Parathyroid adenoma (tissue), 2 donors: ENCODE measurements around the gene CIDEB.
A peak's percentile ranks its signal among the peaks of the same experiment; 100 is the strongest.
"Not testable (repeated sequence)": the region's sequence is repeated elsewhere in the genome, so short reads cannot be mapped to it uniquely, and the experiment has no call there.

Experiments
- H2AFZ ChIP-seq: fragments of 300-600 bp; sonication (generic); one replicate; pipeline ENCODE4 v1.7.0; 2017; ENCODE audit warnings: antibody characterized with exemption, mild to moderate bottlenecking
- H3K27ac ChIP-seq: fragments of 300-600 bp; sonication (generic); one replicate; pipeline ENCODE4 v1.7.0; 2017
- H3K27me3 ChIP-seq: fragments of 300-600 bp; sonication (generic); one replicate; pipeline ENCODE4 v1.7.0; 2017; ENCODE audit warnings: low read length; ENCODE audit not compliant: control insufficient read depth, insufficient read depth
- H3K36me3 ChIP-seq: fragments of 300-600 bp; sonication (generic); one replicate; pipeline ENCODE4 v1.7.0; 2017; ENCODE audit warnings: low read length; ENCODE audit not compliant: control insufficient read depth, insufficient read depth
- H3K4me1 ChIP-seq: fragments of 300-600 bp; sonication (generic); one replicate; pipeline ENCODE4 v1.7.0; 2017; ENCODE audit warnings: control low read depth
- H3K4me2 ChIP-seq: fragments of 300-600 bp; sonication (generic); one replicate; pipeline ENCODE4 v1.7.0; 2017; ENCODE audit warnings: low read length
- H3K4me3 ChIP-seq: fragments of 300-600 bp; sonication (generic); one replicate; pipeline ENCODE4 v1.7.0; 2017; ENCODE audit warnings: low read depth, low read length
- H3K79me2 ChIP-seq: fragments of 300-600 bp; sonication (generic); one replicate; pipeline ENCODE4 v1.7.0; 2017; ENCODE audit warnings: control low read depth
- H3K9ac ChIP-seq: fragments of 300-600 bp; sonication (generic); one replicate; pipeline ENCODE4 v1.7.0; 2017; ENCODE audit warnings: mild to moderate bottlenecking
- H3K9me3 ChIP-seq: fragments of 300-600 bp; sonication (generic); one replicate; pipeline ENCODE4 v1.7.0; 2017; ENCODE audit warnings: low read length; ENCODE audit not compliant: control insufficient read depth
- TF ChIP-seq, protein P1 (sequence below): fragments of 300-600 bp; sonication (generic); IDR thresholded peaks from one replicate; pipeline ENCODE4 v1.7.0; 2017; ENCODE audit warnings: antibody characterized with exemption, mild to moderate bottlenecking
- donor health status: primary hyperparathyroidism.

Gene CIDEB

DNA sequence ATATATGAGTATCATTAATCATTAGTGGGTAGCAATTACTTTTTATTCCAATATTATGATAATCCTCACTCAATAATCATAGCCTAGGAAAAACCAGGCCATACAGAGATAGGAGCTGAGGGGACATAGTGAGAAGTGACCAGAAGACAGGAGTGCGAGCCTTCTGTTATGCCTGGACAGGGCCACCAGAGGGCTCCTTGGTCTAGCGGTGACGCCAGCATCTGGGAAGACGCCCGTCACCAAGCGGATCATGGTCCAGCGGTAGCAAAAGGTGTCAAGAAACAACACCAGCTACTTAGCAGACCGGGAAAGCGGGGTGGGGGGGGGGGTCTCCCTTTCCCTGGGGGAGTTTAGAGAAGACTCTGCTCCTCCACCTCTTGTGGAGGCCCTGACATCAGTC, 20.1 kb upstream of the CIDEB start:
- H3K4me1 ChIP-seq, H3K79me2 ChIP-seq, H2AFZ ChIP-seq, H3K9ac ChIP-seq, H3K4me2 ChIP-seq, H3K27me3 ChIP-seq, H3K27ac ChIP-seq, H3K36me3 ChIP-seq, H3K4me3 ChIP-seq, H3K9me3 ChIP-seq: not testable (repeated sequence)
- TF ChIP-seq, protein P1, sequence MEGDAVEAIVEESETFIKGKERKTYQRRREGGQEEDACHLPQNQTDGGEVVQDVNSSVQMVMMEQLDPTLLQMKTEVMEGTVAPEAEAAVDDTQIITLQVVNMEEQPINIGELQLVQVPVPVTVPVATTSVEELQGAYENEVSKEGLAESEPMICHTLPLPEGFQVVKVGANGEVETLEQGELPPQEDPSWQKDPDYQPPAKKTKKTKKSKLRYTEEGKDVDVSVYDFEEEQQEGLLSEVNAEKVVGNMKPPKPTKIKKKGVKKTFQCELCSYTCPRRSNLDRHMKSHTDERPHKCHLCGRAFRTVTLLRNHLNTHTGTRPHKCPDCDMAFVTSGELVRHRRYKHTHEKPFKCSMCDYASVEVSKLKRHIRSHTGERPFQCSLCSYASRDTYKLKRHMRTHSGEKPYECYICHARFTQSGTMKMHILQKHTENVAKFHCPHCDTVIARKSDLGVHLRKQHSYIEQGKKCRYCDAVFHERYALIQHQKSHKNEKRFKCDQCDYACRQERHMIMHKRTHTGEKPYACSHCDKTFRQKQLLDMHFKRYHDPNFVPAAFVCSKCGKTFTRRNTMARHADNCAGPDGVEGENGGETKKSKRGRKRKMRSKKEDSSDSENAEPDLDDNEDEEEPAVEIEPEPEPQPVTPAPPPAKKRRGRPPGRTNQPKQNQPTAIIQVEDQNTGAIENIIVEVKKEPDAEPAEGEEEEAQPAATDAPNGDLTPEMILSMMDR = peak; percentile 64

- no peaks in the 10 kb centered on the region for H3K27me3 ChIP-seq
- no peak overlapping the region for H3K9ac ChIP-seq
- no peaks in the 10 kb centered on the region for H3K36me3 ChIP-seq
Observed at GRCh38 chr14:24327303-24327702, 19.5 kb upstream of the CIDEB start.

DNA sequence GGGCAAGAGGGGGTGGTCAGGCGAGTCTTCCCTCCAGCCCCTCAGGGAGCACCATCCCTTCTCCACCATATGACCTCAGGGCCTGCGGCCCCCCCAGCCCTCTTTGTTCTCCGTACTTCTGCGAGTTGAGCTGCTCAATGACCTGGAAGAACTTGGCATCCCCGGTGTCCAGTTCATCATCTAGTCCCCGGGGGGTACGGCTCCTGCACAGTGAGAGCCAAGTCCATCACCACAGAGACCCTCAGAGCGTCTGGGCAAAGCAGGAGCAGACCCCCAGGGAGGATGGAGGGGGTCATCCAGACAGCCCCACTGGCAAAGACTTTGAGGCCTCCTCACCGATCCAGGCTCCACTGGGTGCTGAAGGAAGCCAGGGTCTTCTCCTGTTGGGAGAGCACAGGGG, 18.2 kb upstream of the CIDEB start:
- Histone ChIP-seq H3K27me3 (no peaks in the 10 kb centered on the region), H2AFZ (no peak overlapping the region), H3K9ac (no peak overlapping the region), H3K4me3 (no peak overlapping the region), H3K9me3 (no peaks in the 10 kb centered on the region), H3K4me2 (no peak overlapping the region), H3K79me2 (no peaks in the 10 kb centered on the region), H3K36me3 (no peaks in the 10 kb centered on the region), H3K4me1 (no peaks in the 10 kb centered on the region), H3K27ac (no peak overlapping the region)
- TF ChIP-seq, protein P1 = no peak

More at GRCh38 chr14:24327303-24327702, 19.5 kb upstream of the CIDEB start:
- no peaks in the 10 kb centered on the region for H3K79me2 ChIP-seq
- H3K27ac ChIP-seq = no peak overlapping the region
- TF ChIP-seq, protein P1 = no peak
- no peaks in the 10 kb centered on the region for H3K9me3 ChIP-seq
- no peak overlapping the region for H3K4me3 ChIP-seq
- H3K4me2 ChIP-seq = no peak overlapping the region
- H2AFZ ChIP-seq = no peak overlapping the region
- peaks cover under 1% of the 10 kb centered on the region for H3K4me1 ChIP-seq

DNA sequence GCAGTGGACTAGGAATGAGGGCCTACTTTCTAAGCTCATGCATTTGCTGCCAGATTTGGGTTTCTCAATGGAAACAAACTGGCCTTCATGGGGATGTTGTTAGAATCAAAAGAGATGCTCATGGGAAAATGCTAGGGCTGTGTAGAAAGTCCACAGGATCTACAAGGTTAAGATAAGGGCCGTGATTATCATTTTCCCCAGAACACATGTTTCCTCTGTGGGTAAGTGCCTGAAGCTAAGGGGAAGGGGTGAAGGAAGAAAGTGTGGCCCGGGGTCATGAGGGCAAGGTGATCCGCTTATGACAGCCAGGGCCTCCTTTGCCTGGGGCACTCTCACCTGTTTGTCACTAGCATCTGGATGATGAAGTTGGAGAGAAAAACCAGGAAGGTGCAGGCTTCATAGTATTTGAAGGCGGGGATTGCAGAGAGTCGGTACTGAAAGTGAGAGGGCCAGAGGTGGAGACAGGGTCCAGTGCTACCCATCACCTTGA, 17.3 kb upstream of the CIDEB start:
- no peak overlapping the region for H3K9ac ChIP-seq
- no peaks in the 10 kb centered on the region for H3K27me3 ChIP-seq
- no peaks in the 10 kb centered on the region for H3K79me2 ChIP-seq
- H3K27ac ChIP-seq = no peak overlapping the region
- TF ChIP-seq, protein P1 = no peak
- no peaks in the 10 kb centered on the region for H3K36me3 ChIP-seq
- no peak overlapping the region for H3K4me3 ChIP-seq
- H2AFZ ChIP-seq = no peak overlapping the region
- H3K4me2 ChIP-seq = no peak overlapping the region
- no peaks in the 10 kb centered on the region for H3K9me3 ChIP-seq
- H3K4me1 ChIP-seq = no peaks in the 10 kb centered on the region

GRCh38 chr14:24324024-24324423, 16.2 kb upstream of the CIDEB start:
- H3K9me3 ChIP-seq = no peaks in the 10 kb centered on the region
- H3K9ac ChIP-seq = no peak overlapping the region
- no peaks in the 10 kb centered on the region for H3K27me3 ChIP-seq
- H3K4me3 ChIP-seq = no peak overlapping the region
- no peak overlapping the region for H3K4me2 ChIP-seq
- no peak overlapping the region for H3K27ac ChIP-seq
- no peak overlapping the region for H2AFZ ChIP-seq
- TF ChIP-seq, protein P1 = no peak
- no peaks in the 10 kb centered on the region for H3K36me3 ChIP-seq
- H3K4me1 ChIP-seq = no peaks in the 10 kb centered on the region
- H3K79me2 ChIP-seq = no peaks in the 10 kb centered on the region
